ENCODE measurements around the gene EXPH5.

DNA sequence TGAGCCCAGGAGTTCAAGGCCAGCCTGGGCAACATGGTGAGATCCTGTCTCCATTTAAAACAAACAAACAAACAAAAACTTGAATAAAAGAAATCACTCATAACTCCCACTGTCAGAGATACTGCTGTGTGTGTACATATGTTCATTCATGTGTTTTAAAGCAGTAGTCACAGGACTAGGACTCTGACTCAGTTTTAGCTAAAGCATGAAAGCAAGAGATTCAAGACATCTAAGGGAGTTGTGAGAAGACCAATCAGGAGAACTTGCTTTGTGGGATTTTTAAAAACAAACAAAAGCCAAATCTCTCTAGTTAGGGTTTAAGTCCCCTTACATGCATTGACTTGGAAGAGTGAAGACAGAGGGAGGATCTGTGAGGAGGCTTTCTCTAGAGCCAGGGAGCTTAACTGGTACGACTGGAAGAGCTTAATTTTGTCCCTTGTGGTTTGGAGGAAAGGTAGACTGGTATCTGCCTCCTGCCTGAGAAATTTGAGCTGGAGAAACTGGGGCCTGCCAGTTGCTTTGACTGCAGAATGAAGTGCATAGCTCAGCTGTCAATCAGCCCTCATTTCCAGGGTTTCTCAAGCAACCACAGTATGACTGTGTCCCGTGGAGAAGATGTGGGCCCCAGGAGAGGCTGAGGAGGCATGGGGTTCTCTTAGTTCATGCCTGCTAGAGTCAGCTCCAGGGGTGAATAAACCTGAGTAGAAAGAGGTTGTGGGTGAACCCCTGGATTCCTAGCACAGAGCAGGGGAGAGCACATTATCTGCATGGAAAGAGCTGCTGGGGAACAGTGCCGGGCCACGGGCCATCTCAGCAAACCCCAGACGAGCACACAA, 30.6 kb downstream of the EXPH5 start:
- TF ChIP-seq, protein P1, sequence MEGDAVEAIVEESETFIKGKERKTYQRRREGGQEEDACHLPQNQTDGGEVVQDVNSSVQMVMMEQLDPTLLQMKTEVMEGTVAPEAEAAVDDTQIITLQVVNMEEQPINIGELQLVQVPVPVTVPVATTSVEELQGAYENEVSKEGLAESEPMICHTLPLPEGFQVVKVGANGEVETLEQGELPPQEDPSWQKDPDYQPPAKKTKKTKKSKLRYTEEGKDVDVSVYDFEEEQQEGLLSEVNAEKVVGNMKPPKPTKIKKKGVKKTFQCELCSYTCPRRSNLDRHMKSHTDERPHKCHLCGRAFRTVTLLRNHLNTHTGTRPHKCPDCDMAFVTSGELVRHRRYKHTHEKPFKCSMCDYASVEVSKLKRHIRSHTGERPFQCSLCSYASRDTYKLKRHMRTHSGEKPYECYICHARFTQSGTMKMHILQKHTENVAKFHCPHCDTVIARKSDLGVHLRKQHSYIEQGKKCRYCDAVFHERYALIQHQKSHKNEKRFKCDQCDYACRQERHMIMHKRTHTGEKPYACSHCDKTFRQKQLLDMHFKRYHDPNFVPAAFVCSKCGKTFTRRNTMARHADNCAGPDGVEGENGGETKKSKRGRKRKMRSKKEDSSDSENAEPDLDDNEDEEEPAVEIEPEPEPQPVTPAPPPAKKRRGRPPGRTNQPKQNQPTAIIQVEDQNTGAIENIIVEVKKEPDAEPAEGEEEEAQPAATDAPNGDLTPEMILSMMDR (IDR thresholded peaks at IDR 0.05): no peak
- TF ChIP-seq POLR2AphosphoS5 (IDR thresholded peaks at IDR 0.05): no peak
- no peak for TF ChIP-seq EP300 (IDR thresholded peaks at IDR 0.05; ENCODE audit: low read depth)

Data from transverse colon (tissue), 4 donors.